GM12892 (cell line): ENCODE results near the gene ASB15.

ENCODE experiments used
- DNase-seq: peaks from one replicate; pipeline ENCODE4 v3.0.0; 2011; ENCODE audit not compliant: insufficient read length
- FAIRE-seq: peaks from 2 replicates; lab custom pipeline; 2011; peaks lifted over from hg19 to GRCh38; lab: Jason Lieb, UNC
- POLR2A ChIP-seq: IDR thresholded peaks from 2 replicates; pipeline ENCODE4 v1.6.1; 2011; ENCODE audit warnings: low read depth, low read length, control low read depth
- POLR2AphosphoS5 ChIP-seq: IDR thresholded peaks from 2 replicates; pipeline ENCODE4 v1.6.1; 2011; ENCODE audit warnings: low read depth, low read length, control low read depth
- TAF1 ChIP-seq: IDR thresholded peaks from 2 replicates; pipeline ENCODE4 v1.6.1; 2011; ENCODE audit warnings: low read depth, mild to moderate bottlenecking, control low read depth, low read length, borderline replicate concordance

Gene ASB15

DNA sequence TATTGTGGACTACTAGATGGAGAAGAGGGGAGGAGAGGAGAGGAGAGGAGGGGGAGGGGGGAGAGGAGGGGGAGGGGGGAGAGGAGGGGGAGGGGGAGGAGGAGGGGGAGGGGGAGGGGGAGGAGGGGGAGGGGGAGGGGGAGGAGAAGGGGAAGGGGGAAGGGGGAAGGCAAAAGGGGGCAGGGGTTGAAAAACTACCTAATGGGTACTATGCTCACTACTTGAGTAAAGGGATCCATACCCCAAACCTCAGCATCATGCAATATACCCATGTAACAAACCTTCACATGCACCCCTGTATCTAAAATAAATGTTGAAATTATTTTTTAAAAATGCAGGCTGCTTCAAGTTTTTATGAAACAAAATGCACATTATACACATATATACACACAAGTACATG, 39.0 kb downstream of the ASB15 start:
- FAIRE-seq (no peak), DNase-seq (no peak)
- TF ChIP-seq POLR2AphosphoS5 = no peak

DNA sequence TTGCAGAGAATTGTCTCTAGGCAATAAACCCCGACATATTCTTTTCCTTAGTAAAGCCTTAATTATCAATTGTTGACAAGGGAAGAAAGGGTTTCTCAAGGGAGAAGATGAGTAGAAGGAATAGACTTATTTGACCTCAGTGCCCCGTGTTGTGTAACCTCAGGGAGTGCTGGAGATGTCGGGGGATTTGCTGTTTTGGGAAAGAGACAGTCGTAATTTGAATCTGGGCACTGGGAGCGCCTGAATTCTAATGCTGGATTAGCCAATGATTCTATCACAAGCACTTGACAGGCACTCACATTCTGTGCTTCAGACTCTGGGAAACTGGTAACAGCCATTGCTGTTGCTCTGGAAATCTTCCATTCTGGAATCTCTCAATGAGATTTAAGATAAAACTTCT, 40.3 kb downstream of the ASB15 start:
- no peak for TF ChIP-seq POLR2AphosphoS5
- no peak for TF ChIP-seq TAF1
- no peak for TF ChIP-seq POLR2A
- DNase-seq (no peak), FAIRE-seq (no peak)

DNA sequence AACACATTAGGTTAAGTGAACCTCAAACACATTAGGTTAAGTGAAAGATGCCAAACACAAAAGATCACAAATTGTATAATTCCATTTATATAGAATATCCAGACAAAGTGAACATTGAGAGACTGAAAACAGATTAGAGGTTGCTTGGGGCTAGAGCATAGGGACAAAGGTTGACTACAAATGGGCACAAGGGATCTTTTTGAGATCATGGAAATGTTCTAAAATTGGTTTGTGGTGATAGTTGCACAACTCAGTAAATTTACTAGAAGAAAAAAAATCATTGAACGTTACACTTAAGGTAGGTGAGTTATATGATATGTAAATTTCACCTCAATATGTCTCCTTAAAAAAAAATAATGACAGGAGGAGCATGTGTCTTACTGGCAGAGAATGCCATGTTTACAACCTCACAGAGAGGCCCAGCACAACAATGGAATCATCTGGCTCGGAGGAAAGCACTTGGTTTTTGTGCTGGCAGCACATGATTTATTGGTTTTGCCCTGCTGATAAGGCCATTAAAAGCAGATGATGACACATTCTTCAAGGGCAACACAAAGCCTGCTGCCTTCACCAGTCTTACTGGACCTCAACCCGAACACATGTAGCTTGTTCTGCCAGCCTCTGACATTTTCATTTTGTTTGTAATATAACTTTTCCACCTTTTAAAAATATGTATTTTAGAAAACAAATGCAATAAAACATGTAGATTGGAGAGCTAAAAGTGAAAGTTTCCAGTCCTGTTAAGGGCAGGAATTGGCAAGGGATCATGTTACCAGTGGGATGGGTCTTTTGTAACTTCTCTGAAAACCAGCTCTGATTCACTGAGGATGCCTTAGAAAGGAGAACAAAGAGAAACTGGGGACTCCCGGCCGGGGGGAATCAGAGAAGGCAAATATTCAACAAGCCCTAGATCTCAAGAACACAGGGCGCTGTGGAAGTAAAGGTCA, 42.1 kb downstream of the ASB15 start:
- no peak for TF ChIP-seq POLR2A
- TF ChIP-seq POLR2AphosphoS5 = no peak
- TF ChIP-seq TAF1 = no peak
- DNase-seq (no peak), FAIRE-seq (no peak)

DNA sequence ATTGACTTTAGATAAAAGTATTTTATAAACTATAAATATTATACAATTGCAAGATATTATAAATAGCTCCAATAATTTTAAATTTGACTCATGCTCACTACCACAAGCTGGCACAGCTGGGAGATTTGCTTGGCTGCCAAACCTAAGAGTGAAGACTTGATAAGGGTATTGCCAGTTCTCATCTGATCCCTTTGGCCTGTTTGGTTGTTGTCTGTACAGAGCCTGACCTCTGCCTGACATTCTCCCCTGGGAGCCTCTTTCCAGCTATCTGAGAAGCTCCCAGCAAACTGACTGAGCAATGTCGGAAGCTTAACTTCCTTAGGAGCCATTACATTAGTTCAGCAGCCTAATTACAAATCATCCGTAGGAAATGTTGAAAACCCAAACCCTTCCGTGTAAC, 43.9 kb downstream of the ASB15 start:
- TF ChIP-seq POLR2A (no peak), TAF1 (no peak), POLR2AphosphoS5 (no peak)
- FAIRE-seq (no peak), DNase-seq (no peak)

DNA sequence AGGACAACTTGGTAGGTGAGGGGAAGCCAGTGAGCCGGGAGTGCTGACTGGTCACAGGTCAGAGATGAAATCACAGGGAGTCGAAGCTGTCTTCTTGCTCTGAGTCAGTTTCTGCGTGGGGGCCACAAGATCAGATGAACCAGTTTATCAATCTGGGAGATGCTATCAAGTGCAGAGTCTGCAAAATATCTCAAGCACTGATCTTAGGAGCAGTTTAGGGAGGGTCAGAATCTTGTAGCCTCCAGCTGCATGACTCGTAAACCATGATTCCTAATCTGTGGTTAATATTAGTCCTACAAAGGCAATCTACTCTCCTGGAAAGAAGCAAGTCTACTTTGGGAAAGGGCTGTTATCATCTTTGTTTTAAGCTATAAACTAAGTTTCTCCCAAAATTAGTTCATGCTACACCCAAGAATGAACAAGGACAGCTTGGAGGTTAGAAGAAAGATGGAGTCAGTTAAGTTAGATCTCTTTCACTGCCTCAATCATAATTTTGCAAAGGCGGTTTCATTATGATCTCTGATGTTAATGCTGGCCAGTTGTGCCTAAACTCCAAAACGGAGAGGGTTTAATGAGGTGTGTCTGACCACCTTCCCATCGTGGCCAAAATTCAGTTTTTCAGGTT, 45.6 kb downstream of the ASB15 start:
- TF ChIP-seq TAF1 = no peak
- no peak for TF ChIP-seq POLR2AphosphoS5
- no peak for TF ChIP-seq POLR2A
- FAIRE-seq (no peak), DNase-seq (no peak)

DNA sequence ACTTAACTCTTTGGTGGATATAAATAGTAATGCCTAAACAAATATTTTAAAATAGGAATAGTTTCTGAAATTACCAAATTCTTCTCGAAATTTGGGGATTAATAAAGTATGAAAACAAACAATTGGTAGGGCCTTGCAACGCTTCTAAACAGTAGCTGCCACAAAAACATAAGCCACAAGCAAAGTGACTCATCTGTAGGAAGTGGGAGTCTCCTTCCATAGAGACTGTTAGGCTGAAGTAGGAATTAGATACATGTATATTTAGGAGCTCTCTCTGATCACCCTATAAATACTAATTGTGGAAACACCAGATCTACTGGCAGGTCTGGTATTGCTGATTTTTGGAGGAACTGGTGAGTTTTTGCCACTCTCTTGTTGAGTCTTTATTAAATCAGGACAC, 48.3 kb downstream of the ASB15 start:
- FAIRE-seq = no peak
- TF ChIP-seq POLR2A (no peak), TAF1 (no peak), POLR2AphosphoS5 (no peak)
- DNase-seq = no peak

DNA sequence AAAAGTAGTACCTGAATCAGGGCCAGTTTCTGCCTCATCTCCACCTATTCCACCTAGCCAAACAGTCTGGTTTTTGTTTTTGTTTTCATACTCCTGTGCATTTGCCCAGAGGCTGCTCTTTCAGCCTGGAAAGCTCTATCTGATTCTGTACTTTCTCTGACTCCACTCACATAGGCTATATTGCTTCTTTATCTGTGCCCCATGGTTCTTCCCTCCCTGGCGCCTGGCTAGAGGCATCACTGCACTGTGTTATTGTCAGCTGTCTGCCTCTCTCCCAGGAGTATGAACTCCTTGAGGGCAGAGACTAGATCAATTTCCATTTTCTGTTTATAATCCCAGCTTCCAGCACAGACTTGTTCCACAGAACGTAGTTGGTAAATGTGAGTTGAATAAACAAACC, 49.0 kb downstream of the ASB15 start:
- FAIRE-seq = no peak
- DNase-seq = no peak
- TF ChIP-seq TAF1 (no peak), POLR2AphosphoS5 (no peak), POLR2A (no peak)

DNA sequence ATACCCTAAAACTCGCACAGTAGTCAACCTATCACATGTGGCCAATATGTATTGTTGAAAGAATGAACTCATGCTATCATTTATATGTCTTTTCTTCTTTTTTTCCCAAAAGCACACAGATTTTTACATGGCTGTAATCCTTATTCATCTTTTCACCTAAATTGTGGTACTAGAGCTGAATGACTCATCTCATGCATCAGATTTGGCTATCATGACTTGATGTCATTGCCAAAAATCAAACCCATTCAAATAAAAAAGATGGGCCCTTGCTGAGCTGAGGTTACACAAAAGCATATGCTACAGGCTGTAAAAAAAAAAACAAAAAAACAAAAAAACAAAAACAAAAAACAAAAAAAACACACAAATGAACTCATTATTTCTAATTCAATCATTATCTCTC, 50.8 kb downstream of the ASB15 start:
- FAIRE-seq = no peak
- TF ChIP-seq POLR2A (no peak), TAF1 (no peak), POLR2AphosphoS5 (no peak)
- DNase-seq = no peak

DNA sequence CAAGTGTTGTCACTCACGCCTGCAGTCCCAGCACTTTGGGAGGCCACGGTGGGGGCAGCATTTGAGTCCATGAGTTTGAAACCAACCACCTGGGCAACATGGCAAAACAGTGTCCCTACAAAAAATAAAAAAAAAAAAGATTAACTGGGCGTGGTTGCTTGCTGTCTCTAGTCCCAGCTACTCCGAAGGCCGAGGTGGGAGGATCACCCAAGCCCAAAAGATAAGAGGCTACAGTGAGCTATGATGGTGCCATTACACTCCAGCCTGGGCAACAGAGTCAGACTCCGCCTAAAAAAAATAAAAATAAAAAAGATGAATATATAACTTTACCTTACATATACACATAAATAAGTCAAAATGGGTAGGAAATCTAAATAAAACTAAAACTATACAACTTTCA, 51.5 kb downstream of the ASB15 start:
- no peak for DNase-seq
- TF ChIP-seq POLR2AphosphoS5 = no peak
- TF ChIP-seq TAF1 = no peak
- TF ChIP-seq POLR2A = no peak
- no peak for FAIRE-seq

DNA sequence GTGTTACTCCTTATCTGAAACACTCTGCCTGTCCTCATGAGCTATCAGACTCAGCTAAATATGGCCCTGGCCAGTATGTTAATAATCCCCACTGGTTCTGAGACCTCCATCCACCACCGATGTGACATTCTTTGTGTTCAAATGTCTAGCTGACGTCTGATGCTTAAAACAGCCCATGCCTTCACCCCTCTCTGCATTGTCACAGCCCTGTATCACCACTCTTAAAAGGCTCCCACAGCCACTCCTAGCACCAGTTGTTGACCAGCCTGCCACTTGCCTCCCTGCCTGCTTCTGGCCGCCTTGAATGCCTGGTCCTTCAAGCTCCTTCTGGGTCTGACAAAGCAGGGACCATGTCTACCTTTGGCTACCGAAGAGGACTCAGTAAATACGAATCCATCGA, 54.0 kb downstream of the ASB15 start, which contains the start of gene LMOD2:
LMOD2 (plus strand) TSS at position 253 of the 400 bp plus-strand sequence; CDS start at position 351, 98 bp downstream.
- no peak for DNase-seq
- TF ChIP-seq TAF1 = no peak
- no peak for TF ChIP-seq POLR2A
- no peak for TF ChIP-seq POLR2AphosphoS5
- FAIRE-seq = no peak

DNA sequence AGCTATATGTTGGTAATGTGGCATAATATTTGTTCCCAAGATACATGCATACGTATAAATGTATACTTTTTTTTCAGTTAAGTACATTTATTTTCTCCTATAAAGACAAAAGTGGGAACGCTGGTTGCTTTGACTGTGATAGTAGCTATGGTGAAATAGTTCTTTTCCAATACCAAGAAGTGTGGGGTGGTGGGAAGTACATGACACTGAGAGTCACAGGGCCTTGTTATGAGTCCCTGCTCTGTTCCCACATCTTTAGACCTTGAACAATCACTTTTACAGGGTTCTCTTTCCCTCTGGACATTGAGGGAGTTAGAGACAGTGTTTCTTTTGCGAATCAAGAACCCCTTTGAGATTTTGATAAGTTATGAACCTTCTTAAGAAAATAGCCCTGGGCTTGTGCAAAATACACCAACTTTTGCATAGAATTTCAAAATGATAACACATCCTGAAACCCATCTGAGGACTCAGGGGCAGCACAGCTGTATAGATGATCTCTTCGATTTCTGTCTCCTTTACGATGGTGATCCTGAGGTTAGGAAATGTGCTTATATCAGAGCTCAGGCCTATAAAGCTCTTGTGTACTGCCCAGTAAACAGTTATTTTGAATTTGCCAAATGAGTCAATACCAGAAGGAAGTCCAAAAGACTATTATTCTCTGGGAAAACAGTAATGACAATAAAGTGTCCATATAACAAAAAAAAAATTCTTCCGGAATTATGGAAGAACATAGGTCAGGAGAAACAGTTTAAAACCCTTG, 55.1 kb downstream of the ASB15 start:
- TF ChIP-seq POLR2AphosphoS5 = no peak
- no peak for TF ChIP-seq TAF1
- TF ChIP-seq POLR2A = no peak
- no peak for FAIRE-seq

DNA sequence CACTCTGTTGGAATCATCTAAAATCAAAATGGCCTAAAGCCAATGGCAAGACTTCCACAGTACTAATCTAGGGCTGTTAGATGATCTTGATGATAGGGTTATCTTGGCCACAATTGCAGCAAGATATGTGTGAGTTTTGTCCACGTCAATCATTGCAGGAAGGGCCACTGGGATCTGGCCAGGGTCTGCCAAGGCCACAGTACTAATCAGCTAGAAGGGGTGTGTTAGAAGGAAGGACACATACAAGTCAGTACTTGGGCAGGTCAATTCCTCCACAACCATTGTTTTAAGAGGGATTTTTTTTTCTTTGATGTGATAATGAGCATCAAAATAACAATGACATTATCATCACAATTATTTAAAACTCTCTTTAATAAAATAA, 55.7 kb downstream of the ASB15 start:
- DNase-seq = no peak
- TF ChIP-seq POLR2AphosphoS5 (no peak), TAF1 (no peak), POLR2A (no peak)
- FAIRE-seq = no peak

More for the DNA sequence above, 55.1 kb downstream of the ASB15 start:
- DNase-seq = no peak
